Kidney epithelial cell (primary cell): ENCODE results near the gene ITGB1. TPM values are rescaled to one million over a fixed set of nuclear protein-coding genes. Genes with fewer than 3 reads are reported as not detected.
A peak's percentile ranks its signal among the peaks of the same experiment; 100 is the strongest.

Experiments used
- DNase-seq: peaks from one replicate; pipeline ENCODE4 v3.0.0-alpha.2; 2010; ENCODE audit warnings: low read depth
- H3K27me3 ChIP-seq: 2 replicates; pipeline ENCODE4 v1.6.0; 2011; ENCODE audit warnings: low read length; ENCODE audit not compliant: control insufficient read depth, insufficient read depth
- H3K36me3 ChIP-seq: 2 replicates; pipeline ENCODE4 v1.5.1; 2011; ENCODE audit warnings: low read length; ENCODE audit not compliant: control insufficient read depth, insufficient read depth
- H3K4me3 ChIP-seq: 2 replicates; pipeline ENCODE4 v1.5.1; 2011; ENCODE audit warnings: low read depth, mild to moderate bottlenecking, control low read depth, low read length
- total RNA-seq: library from RNA; depleted of rRNA; stranded (reverse); fragments of >200 nt; gene quantifications from 2 replicates; pipeline ENCODE4 v1.2.3, GENCODE V29; 2015
- TF ChIP-seq, protein P1 (sequence below): IDR thresholded peaks from 2 replicates; pipeline ENCODE4 v1.5.1; 2011; ENCODE audit warnings: mild to moderate bottlenecking, moderate library complexity, low read length, control low read depth, inconsistent platforms; ENCODE audit not compliant: insufficient read depth, poor library complexity, severe bottlenecking

The ITGB1 gene
- total RNA-seq, 1 donor from 2014 or later: 2,227 TPM

GRCh38 chr10:32963096-32963495 is 5.1 kb upstream of the ITGB1 start:
- TF ChIP-seq, protein P1, sequence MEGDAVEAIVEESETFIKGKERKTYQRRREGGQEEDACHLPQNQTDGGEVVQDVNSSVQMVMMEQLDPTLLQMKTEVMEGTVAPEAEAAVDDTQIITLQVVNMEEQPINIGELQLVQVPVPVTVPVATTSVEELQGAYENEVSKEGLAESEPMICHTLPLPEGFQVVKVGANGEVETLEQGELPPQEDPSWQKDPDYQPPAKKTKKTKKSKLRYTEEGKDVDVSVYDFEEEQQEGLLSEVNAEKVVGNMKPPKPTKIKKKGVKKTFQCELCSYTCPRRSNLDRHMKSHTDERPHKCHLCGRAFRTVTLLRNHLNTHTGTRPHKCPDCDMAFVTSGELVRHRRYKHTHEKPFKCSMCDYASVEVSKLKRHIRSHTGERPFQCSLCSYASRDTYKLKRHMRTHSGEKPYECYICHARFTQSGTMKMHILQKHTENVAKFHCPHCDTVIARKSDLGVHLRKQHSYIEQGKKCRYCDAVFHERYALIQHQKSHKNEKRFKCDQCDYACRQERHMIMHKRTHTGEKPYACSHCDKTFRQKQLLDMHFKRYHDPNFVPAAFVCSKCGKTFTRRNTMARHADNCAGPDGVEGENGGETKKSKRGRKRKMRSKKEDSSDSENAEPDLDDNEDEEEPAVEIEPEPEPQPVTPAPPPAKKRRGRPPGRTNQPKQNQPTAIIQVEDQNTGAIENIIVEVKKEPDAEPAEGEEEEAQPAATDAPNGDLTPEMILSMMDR: no peak
- Histone ChIP-seq H3K4me3 (no peak overlapping the region), H3K36me3 (no peaks in the 10 kb centered on the region), H3K27me3 (no peaks in the 10 kb centered on the region)
- no peak for DNase-seq

DNA sequence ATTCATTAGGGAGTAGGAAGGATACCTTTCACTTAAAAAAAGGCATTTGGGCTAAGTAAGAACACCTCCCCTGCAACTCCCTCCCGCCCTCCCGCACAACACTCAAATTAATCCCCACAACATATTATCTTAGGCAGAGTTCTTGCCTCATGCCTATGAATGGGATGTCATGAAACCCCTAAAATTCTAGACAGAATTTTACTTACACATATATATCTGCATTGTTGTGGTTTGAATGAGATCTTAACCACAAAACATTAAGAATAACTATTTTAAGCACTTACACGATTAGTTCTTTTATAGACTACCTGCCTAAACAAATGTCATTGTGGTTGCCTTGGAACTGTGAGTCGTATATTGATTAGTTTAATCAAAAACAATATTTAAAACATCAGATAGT is 4.5 kb upstream of the ITGB1 start:
- H3K4me3 ChIP-seq: no peak overlapping the region
- H3K36me3 ChIP-seq: no peaks in the 10 kb centered on the region
- no peaks in the 10 kb centered on the region for H3K27me3 ChIP-seq
- TF ChIP-seq, protein P1: no peak
- no peak for DNase-seq

DNA sequence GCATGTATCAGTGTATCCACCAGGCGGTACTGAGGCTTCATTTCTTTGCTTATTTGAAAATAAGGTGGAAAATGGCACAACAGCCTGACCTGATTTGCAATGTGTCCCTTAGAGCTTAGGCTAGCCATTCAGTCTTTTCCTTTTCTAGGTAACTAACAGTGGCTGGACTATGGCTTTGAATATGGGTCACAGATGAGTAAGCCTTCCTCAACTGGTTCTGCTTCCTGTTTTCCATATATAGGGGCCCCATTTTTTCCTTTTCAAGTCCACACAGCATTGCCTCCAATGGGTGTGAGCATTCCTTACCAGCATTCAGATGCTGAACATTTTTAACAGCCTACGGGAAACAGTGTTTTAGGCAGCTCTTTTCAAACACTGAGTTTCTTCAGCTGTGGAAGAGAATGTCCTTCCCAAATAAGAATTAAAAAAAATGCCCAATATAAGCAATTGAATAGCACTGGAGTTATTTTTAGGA is 3.9 kb upstream of the ITGB1 start:
- H3K4me3 ChIP-seq: no peak overlapping the region
- H3K36me3 ChIP-seq: no peaks in the 10 kb centered on the region
- no peaks in the 10 kb centered on the region for H3K27me3 ChIP-seq
- TF ChIP-seq, protein P1: peak; percentile 21
- peak; percentile 57 for DNase-seq

- Histone ChIP-seq H3K27me3 (no peaks in the 10 kb centered on the region), H3K4me3 (no peak overlapping the region)
- TF ChIP-seq, protein P1: no peak
Observed at GRCh38 chr10:32961343-32961894, 3.4 kb upstream of the ITGB1 start.

GRCh38 chr10:32960022-32960421 is 2.0 kb upstream of the ITGB1 start:
- no peaks in the 10 kb centered on the region for H3K27me3 ChIP-seq
- H3K36me3 ChIP-seq: no peaks in the 10 kb centered on the region
- DNase-seq: no peak
- peak overlapping the region; percentile 82 for H3K4me3 ChIP-seq
- TF ChIP-seq, protein P1: no peak

More at GRCh38 chr10:32961343-32961894, 3.4 kb upstream of the ITGB1 start:
- H3K36me3 ChIP-seq: no peaks in the 10 kb centered on the region
- DNase-seq: no peak
